ENCODE data around the gene TRIP4.
A peak's percentile ranks its signal among the peaks of the same experiment; 100 is the strongest.
"Not testable (repeated sequence)": the region's sequence is repeated elsewhere in the genome, so short reads cannot be mapped to it uniquely, and the experiment has no call there.

Gene TRIP4

GRCh38 chr15:64453689-64454037 lies 66.0 kb downstream of the TRIP4 start:
- no peak for DNase-seq

DNA sequence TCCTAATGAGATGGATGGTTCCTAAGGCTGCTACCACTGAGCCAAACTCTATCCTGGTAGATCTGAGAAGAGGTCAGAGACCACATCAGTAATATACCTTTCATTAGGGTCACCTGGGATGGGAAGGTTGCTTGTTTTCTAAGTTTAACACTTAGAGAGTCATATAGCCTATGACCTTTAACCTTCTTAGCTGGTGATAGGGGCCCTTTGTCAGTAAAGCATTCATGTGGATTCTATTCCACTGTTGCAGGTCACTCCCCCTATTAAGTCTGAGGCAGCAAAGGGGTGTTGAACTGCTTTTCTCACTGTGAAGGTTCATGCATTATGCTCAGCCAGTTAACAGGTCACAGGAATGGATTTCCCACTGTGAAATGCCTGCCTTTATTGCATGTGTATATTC lies 66.6 kb downstream of the TRIP4 start:
- no peak for DNase-seq

GRCh38 chr15:64455961-64456371 lies 68.3 kb downstream of the TRIP4 start:
- DNase-seq = no peak

DNA sequence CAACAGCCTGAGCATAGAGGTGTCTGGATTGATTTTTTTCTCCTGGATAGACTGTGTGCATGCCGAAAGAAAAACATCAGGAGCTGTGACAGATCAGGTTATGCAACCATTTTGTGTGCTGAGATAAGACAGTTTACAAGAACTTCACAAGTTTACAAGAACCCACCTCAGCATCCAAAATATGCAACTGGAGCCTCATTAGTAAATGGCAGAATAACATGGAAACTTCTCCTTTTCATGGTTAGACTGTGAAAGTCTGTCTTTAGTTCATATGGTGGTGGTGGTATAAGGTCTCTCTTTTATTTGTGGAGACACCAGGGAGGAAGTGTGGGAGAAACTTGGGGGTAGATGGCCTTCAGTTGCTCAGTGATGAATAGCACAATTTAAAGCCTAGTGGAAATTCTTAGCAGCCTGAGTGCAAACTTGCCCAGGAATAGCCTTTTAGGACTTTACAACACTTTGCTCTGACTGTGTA lies 69.0 kb downstream of the TRIP4 start:
- no peak for DNase-seq

DNA sequence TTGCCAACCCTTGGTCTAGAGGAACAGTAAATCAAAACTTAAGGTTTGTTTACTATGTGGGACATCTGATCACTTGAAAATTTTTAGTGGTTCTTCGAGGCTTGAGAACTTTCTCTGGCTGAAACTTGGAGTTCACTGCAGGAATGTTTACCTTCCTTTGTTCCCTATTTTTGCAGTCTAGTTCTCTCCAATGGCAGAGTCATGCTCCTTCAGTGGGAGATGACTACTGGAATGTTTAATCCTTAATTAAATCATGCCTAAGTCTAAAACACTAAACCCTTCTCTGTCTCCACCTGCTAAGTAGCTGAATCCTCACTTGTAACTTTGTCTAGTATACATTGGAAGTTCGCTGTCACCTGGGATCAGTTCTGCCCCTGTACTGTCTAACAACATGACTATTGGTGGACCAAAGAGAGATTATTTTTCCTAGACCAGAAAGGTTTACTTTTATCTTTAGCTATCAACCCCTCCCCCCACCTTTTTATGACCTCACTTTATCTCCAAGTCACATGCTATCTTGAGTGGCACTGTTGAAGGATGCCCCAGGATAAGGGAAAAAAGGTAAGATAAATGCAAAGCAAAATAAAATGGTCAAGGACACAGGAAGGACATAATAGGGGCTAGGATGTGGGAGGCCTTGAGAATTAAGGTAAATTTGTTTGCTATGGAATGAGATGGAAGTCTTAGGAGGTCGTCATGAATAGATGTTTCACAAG lies 71.6 kb downstream of the TRIP4 start:
- no peak for DNase-seq

DNA sequence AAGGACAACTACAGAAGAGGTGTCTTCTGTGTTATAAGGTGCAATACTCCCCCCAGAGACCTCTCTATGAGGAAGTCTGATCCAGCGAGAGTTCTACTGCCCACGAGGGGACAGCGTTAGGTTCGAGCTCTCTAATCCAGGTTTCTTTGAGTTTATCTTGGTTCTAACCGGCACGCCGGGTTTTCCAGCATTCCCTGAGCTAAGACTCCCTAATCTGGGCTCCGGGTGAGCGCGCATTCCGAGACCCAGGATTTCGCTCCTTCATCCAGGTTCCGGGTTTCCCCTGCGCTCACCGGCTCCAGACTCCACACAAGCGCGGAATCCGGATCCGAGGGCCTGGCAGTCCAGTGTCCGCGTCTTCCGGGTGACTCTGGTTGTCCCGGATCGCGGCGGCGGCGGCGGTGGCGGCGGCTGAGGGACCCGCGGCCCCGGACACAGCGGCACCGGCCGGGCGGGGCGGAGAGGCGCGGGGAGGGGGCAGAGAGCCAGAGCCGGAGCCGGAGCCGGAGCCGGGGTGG lies 72.6 kb downstream of the TRIP4 start, which contains the start of gene ZNF609:
Gene ZNF609, plus strand, starts transcription at position 373 of the 518 bp plus-strand sequence. CDS start 38,842 bp downstream, outside the sequence.
- peak; percentile 91 for DNase-seq

DNA sequence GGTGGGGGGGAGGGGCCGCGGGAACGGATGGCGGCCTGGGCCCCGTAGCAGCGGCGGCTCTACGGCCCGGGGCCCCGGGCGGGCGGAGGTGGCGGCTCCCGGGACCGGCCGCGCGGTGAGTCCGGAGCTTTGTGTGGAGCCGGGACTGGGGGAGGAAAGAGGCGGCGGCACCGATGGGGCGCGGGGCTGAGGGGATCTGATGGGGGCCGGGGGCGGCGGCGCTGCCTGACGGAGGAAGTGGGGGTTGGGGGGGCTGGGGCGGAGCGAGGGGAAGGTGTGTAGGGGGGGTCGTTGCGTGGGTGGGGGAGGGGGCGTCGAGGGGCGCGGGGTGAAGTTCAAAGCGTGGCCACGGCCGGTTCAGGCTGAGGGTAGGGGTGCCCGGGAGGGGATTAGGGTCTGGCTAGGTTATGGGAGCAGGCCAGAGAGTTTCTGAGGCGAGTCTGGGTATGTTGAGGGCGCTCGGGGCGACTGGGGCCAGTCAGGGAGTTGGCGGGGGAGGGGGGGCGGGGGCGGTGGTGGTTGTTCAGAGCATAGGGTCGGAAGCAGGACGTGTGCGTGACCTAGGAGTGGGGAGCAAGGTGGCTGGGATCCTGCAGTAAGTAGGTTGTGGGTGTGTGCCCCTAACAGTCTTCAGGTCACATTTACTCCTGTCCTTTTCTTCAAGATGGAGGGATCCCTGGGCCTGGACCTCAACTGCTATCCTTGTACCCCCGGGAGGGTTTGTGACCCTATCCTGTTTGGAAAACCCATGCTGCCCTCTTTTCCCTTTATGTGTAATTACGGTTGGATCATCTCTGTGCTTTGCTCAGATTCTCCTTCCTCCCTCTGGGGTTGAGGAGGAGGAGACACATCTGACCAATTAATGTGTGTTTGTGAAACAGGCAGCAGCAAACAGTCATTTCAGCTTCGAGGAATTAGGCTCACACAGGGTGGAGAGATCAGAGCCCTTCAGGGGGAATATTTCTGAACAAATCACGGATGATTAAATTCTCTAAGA lies 73.4 kb downstream of the TRIP4 start:
- DNase-seq = peak; percentile 64

DNA sequence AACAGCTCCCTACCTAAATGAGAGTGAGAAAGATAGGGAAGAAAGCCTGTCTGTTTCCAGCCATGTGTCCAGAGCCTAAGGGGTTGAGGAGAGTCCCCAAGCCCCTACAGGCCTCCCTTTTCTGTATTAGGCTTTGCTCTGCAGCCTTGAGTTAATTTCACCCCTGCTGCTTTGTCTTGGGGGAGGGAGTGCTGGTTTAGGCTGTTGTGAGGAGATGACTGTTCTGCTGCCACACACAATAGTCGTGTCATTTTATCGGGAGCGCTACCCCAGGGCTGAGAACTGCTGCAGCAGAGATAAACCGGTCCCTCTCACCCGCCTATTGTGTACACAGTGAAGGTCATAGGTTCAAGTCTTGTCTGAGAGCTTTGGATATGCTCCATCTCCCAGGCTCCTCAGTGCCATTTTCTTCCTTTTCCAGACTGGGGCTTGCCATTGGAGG lies 74.1 kb downstream of the TRIP4 start:
- no peak for DNase-seq

- no peak for DNase-seq
These were observed 74.9 kb downstream of the TRIP4 start for GRCh38 chr15:64462492-64462891.

DNA sequence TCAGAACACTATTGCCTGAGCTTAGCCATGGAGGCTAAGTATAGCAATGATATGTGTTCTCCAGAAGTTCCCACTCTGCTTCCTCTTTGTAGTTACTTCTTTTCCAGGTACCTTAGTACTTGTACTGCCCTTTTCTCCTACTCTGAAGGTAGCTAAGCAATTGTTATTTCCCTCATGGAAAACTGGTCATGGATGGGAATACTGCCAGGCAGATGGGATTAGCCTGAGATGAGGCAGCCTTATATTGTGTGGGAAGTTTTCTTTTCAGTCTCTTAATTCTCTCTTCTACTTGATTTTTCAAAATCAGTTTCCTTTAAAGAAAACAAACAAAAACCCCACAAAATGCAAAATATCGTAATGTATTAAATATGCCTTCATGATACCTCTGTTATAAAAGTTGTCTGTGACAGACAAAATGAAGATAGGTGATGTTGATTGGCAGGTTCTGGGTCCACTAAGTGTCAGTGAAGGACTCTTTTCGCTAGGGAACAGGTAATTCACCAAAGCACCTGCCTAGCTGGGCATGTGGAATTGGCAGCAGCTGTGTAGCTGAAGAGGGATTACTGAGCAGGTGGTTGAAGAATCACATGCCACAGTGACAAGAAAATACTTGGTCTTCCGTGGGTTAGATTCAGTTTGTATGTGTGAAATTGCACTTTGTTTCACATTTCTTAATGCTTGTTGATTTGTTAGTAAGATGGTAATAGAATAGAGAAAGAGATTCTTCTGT lies 76.8 kb downstream of the TRIP4 start:
- DNase-seq = no peak

DNA sequence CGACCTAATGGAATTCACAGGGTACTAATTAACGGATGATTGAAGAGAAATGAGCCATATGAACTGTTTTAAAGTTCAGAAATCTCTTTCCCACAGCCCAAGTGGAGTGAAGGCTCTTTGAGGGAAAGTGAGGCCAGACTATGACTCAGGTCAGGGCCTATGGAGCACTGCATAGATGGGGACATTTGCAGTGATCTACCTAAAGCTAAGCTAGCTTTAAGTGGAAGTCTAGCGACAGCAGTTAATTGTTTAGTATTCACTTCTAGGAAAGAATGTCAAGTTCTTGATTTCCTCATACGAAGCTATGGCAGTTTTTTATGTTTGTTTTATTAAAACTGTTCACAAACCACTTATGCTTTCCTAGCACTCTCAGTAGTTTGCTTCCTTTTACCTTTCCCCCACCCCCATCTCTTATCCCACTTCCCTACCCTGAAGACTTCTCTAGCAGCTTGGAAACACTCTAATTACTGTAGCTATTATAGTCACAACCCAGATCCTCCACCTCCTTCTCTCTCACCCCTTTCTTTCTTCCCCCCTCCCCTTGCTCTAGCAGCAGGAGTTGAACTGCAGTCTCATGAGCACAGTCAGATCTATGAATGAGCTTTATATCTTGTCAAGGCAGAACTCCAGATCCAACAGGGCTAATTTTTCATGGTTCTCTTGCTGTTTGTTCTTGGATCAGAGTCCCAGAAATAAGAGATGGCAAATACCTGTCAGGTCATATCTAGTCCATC lies 78.9 kb downstream of the TRIP4 start:
- no peak for DNase-seq

- no peak for DNase-seq
These were observed 84.5 kb downstream of the TRIP4 start for GRCh38 chr15:64472161-64472560.

GRCh38 chr15:64474846-64475245 lies 87.2 kb downstream of the TRIP4 start:
- DNase-seq = no peak

DNA sequence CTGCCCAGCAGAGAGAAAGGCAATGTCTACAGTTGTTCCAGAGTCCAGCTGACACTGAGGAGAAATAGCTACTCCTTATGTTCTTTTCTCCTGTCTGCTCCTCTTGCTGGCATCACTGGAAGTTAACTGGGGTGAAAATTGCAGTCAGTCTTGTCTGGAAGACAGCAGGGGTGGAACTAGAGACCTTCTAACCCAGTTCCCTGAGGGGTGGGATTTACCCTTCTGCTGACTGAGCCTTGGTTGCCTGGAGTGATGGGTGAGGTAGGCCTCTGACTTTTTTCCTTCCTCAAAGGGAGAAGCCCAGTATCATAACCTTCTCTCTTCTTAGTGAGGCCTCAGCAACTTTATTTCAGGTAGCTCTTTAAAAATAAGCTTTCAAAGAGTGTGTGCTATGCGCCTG lies 88.9 kb downstream of the TRIP4 start:
- no peak for DNase-seq

DNA sequence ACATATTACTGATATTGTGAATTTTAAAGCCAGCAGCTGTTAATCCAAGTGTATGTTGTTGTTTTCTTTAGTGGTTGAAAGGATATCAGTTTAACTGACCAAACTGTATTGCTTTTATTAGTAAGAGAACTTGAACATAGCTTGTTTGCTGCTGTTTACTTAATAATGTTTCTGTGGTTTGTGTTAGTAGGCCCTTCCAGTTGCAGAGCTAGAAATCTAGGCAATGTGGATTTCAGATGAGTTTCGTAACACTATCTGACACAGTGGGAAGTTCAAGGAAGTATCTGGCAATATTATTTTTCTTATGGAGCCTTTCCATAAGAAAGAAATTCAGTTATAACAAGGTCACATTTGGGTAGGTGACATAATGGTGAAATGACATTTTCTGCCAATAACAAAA lies 91.2 kb downstream of the TRIP4 start:
- no peak for DNase-seq

DNA sequence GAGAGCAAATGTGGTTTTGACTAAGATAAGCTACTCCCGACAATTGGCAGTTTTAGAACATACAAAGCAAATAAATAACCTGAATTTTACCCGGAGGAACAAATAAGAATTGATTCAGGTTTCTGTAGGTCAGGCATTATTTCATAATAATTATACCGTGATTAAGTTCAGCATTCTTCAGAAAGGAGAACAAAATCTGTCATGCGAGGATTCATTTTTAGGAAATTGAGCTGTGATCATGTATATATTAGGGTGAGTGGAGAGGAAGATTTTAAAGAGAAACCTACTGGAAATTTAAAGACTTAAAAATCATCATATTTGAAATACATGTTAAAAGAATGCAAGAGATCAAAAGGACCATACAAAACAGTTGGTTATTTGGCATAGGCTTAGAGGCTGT lies 93.3 kb downstream of the TRIP4 start:
- DNase-seq = no peak

GRCh38 chr15:64483749-64484148 lies 96.1 kb downstream of the TRIP4 start:
- DNase-seq = no peak

- DNase-seq = no peak
These were observed 98.2 kb downstream of the TRIP4 start for GRCh38 chr15:64485796-64486195.

DNA sequence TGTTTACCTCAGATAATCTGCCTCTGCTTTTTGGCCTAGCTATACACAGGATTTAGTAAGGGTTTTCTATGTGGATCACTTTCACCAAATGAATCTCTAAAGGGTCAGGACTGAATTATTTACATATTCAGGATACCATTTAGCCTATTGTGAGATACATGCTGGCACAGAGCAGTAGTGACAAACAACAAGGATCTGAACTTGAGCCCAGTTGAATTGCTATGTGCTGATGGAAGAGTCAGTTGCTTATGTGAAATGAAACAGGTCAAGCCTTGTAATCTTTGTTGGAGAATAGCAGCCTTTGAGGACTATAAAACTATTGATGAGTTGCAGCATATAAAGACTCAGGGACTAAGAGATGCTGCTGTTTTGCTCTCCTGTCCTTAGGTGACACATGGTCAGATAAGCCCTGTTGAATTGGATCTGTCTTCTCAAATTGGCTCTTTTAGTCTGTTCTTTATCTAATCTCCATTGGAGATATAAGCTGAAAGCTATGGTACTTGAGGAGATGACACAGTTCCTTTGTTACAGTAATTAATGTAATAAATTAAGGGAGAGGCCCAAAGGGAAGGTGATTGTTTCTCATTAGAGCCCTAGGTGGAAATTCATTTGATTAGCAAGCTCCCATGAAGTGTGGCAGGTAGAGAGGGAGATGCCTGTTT lies 103.1 kb downstream of the TRIP4 start:
- no peak for DNase-seq

DNA sequence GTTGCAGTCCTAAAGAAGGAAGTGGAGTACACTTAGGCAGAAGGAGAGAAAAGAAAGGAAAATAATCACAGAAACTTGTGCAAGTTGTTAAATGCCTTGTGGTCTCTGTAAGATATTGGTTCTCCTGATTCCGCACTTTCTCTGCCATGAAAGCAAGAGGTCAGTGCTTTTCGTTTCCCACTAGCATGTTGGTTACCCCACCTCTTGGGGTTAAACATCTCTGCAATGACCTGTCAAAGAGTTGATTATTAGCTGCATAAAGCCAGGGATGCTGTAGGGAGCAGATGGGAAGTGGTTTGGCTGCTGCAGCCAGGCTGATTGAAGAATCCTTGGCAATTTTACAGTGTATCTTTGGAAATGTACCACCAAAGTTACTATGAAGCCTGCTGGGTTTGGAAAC lies 106.0 kb downstream of the TRIP4 start:
- DNase-seq = no peak

GRCh38 chr15:64495968-64496367 lies 108.3 kb downstream of the TRIP4 start:
- not testable (repeated sequence) for DNase-seq
